ENCODE measurements around the gene ZNF185. TPM values are rescaled to one million over a fixed set of nuclear protein-coding genes. Genes with fewer than 3 reads are reported as not detected.

ZNF185 gene
- total RNA-seq, result not detected

- H3K4me3 ChIP-seq, result peak within 1 kb of the TSS; percentile 42 to 53
- peaks cover 0 to 3% of the 10 kb centered on the region in 2 donors for H3K4me1 ChIP-seq
- no peaks in the 10 kb centered on the region for H3K27me3 ChIP-seq
- no peaks in the 10 kb centered on the region for H3K36me3 ChIP-seq
- intact Hi-C loops (cut with DNase I), result no loop called here
- no peak for DNase-seq (ENCODE audit: low spot score in 2 of 2)
- H3K27ac ChIP-seq, result no peak within 1 kb of the TSS
- H3K9me3 ChIP-seq, result no peaks in the 10 kb centered on the region
- no peak for TF ChIP-seq CTCF (IDR thresholded peaks at IDR 0.05)
Measured at GRCh38 chrX:152897222-152898131, at the start of gene ZNF185. TSS of gene ZNF185 (plus strand) at chrX:152898067. CDS start at chrX:152914490, 16,423 bp downstream.

GRCh38 chrX:152850465-152850864, 47.4 kb upstream of the ZNF185 start:
- Histone ChIP-seq H3K4me1 (no peaks in the 10 kb centered on the region), H3K36me3 (peaks cover 4 to 18% of the 10 kb centered on the region in 2 donors), H3K27me3 (no peaks in the 10 kb centered on the region), H3K27ac (no peak overlapping the region), H3K9me3 (no peaks in the 10 kb centered on the region), H3K4me3 (no peak overlapping the region)
- intact Hi-C loops (cut with DNase I), result no loop called here
- no peak for DNase-seq (ENCODE audit: low spot score in 2 of 2)
- TF ChIP-seq CTCF (IDR thresholded peaks at IDR 0.05), result no peak

GRCh38 chrX:152853986-152854385, 43.9 kb upstream of the ZNF185 start:
- Histone ChIP-seq H3K36me3 (peaks cover 4 to 6% of the 10 kb centered on the region in 2 donors), H3K4me1 (no peaks in the 10 kb centered on the region), H3K4me3 (no peak overlapping the region), H3K9me3 (no peaks in the 10 kb centered on the region), H3K27ac (no peak overlapping the region), H3K27me3 (no peaks in the 10 kb centered on the region)
- no peak for DNase-seq (ENCODE audit: low spot score in 2 of 2)
- TF ChIP-seq CTCF (IDR thresholded peaks at IDR 0.05), result no peak
- intact Hi-C loops (cut with DNase I), result no loop called here

GRCh38 chrX:152861116-152861515, 36.8 kb upstream of the ZNF185 start:
- Histone ChIP-seq H3K36me3 (peaks cover 0 to 11% of the 10 kb centered on the region in 2 donors), H3K4me3 (no peak overlapping the region)

GRCh38 chrX:152861826-152862225, 36.0 kb upstream of the ZNF185 start:
- intact Hi-C loops (cut with DNase I), result no loop called here
- Histone ChIP-seq H3K27me3 (no peaks in the 10 kb centered on the region), H3K4me3 (no peak overlapping the region), H3K4me1 (no peaks in the 10 kb centered on the region), H3K27ac (no peak overlapping the region), H3K36me3 (peaks cover 0 to 11% of the 10 kb centered on the region in 2 donors), H3K9me3 (no peaks in the 10 kb centered on the region)
- no peak for DNase-seq (ENCODE audit: low spot score in 2 of 2)
- TF ChIP-seq CTCF (IDR thresholded peaks at IDR 0.05), result no peak

More at GRCh38 chrX:152861116-152861515, 36.8 kb upstream of the ZNF185 start:
- Histone ChIP-seq H3K27ac (no peak overlapping the region), H3K4me1 (no peaks in the 10 kb centered on the region), H3K9me3 (no peaks in the 10 kb centered on the region), H3K27me3 (no peaks in the 10 kb centered on the region)
- DNase-seq (ENCODE audit: low spot score in 2 of 2), result no peak
- no peak for TF ChIP-seq CTCF (IDR thresholded peaks at IDR 0.05)
- intact Hi-C loops (cut with DNase I), result no loop called here
